GM12865 (cell line): ENCODE data around the gene VAV3.

Source experiments
- DNase-seq: peaks from one replicate; pipeline ENCODE4 v3.0.0; 2010; ENCODE audit warnings: low read depth
- H3K4me3 ChIP-seq: 2 replicates; pipeline ENCODE4 v1.5.1; 2011; ENCODE audit warnings: mild to moderate bottlenecking, low read depth, low read length, control low read depth
- CTCF ChIP-seq: IDR thresholded peaks from 2 replicates; pipeline ENCODE4 v1.5.1; 2011; ENCODE audit warnings: low read length, control low read depth, low read depth, inconsistent platforms; ENCODE audit not compliant: insufficient read depth; ENCODE audit errors: missing control alignments

The VAV3 gene

GRCh38 chr1:107806902-107807301 is 158.1 kb downstream of the VAV3 start:
- no peak for DNase-seq
- TF ChIP-seq CTCF, result no peak
- no peak overlapping the region for H3K4me3 ChIP-seq

DNA sequence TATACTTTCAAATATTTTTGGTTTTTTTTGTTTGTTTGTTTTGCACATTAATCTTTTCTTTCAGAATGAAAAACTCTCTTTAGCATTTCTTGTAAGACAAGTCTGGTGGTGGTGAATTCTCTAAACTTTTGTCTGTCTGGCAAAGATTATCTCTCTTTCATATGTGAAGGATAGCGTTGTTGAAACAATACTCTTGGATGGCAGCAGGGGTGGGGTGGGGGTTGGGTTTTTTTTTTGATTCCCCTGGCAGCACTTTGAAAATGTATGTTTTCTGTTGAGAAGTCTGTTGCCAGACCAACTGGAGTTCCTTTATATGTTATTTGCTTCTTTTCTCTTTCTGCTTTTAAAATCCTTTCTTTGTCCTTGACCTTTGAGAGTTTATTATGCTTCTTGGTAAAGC is 160.2 kb downstream of the VAV3 start:
- DNase-seq, result no peak
- H3K4me3 ChIP-seq, result no peak overlapping the region
- TF ChIP-seq CTCF, result no peak

DNA sequence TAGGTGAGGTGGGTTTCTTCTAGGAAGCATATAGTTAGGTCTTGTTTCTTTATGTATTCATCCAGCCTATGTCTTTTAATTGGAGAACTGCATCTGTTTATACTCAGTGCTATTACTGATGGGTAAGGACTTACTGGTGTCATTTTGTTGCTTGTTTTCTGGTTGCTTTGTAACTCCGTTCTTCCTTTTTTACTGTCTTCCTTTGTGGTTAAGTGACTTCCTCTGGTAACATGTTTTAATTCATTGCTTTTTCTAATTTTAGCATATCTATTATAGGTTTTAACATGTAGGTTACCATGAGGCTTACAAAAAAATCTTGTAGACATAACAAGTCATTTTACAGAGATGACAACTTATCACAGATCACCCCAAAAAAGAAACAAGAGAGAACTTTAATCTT is 160.8 kb downstream of the VAV3 start:
- no peak overlapping the region for H3K4me3 ChIP-seq
- no peak for TF ChIP-seq CTCF
- peak; percentile 5 for DNase-seq

- no peak for DNase-seq
- no peak for TF ChIP-seq CTCF
- H3K4me3 ChIP-seq, result no peak overlapping the region
Observed at GRCh38 chr1:107803579-107803978, 161.4 kb downstream of the VAV3 start.

GRCh38 chr1:107802654-107803053 is 162.3 kb downstream of the VAV3 start:
- TF ChIP-seq CTCF, result no peak
- H3K4me3 ChIP-seq, result no peak overlapping the region
- peak; percentile 6 for DNase-seq

GRCh38 chr1:107795994-107796393 is 169.0 kb downstream of the VAV3 start:
- TF ChIP-seq CTCF, result no peak
- no peak for DNase-seq
- H3K4me3 ChIP-seq, result no peak overlapping the region

DNA sequence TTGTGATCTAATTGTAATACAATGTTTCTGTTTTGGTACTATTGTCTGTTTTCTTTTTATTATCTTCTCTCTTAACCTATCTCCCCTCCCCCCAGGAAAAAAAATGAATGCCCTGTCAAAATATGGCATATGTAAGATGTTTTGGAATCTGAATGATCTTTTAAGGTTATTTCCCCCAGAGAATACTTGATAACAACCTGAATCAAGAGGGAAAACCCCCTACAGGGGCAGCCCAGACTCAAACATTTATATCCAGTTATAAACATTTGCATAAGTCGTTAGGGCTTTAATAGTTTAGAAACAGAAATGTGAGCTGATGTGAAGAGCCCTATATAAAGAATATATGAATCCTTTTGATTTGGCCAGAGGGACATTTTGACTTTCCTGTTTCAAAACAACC is 169.5 kb downstream of the VAV3 start:
- DNase-seq, result no peak
- TF ChIP-seq CTCF, result no peak
- no peak overlapping the region for H3K4me3 ChIP-seq
